ENCODE measurements around the gene PMEL. TPM values are rescaled to one million over a fixed set of nuclear protein-coding genes. Genes with fewer than 3 reads are reported as not detected.

Gene PMEL
- total and polyA plus RNA-seq, 2 of the 8 experiments (the other 6 are each of a cell fraction or from before 2014, with no cell fraction given), result 120 to 382 TPM

- no peak overlapping the region for H2BK20ac ChIP-seq (ENCODE audit: low read length)
- no peak overlapping the region for H2BK120ac ChIP-seq (replicated peaks; ENCODE audit: low read depth, low read length)
- DNase-seq (ENCODE audit: low read depth in 1 of 2, low spot score in 2 of 2) (no peak), FAIRE-seq (no peak)
- no peak overlapping the region for H2BK15ac ChIP-seq (ENCODE audit: low read length)
- H3K18ac ChIP-seq (ENCODE audit: extremely low read depth, low read length), result no peak overlapping the region
- no peak overlapping the region for H3K23ac ChIP-seq (ENCODE audit: insufficient read length)
- no peak overlapping the region for H3K14ac ChIP-seq (ENCODE audit: insufficient read length)
- H3K36me3 ChIP-seq (ENCODE audit: control insufficient read depth in 2 of 4, insufficient read depth in 4 of 4, low read length in 3 of 4), result no peaks in the 10 kb centered on the region
- no peaks in the 10 kb centered on the region for H3K9me3 ChIP-seq (ENCODE audit: insufficient read depth in 2 of 2, low read depth in 1 of 2, low read length in 1 of 2)
- no peak overlapping the region for H4K91ac ChIP-seq (replicated peaks; ENCODE audit: insufficient read length, low read length)
- no peak overlapping the region for H3K4ac ChIP-seq (replicated peaks; ENCODE audit: insufficient read length, low read depth, low read length)
- peak overlapping the region in 1 of 2 experiments; percentile 92; a peak in 1 of 4 replicates for H3K4me2 ChIP-seq (ENCODE audit: insufficient read depth in 1 of 2, low read depth in 2 of 2, low read length in 2 of 2)
- no peak overlapping the region for H2AK5ac ChIP-seq (ENCODE audit: low read depth, low read length)
- peaks cover 13% of the 10 kb centered on the region for H3K23me2 ChIP-seq (ENCODE audit: low read depth, low read length)
- ChIA-PET POLR2A (ENCODE audit: partially characterized antibody) (interaction anchor here (1.0 to 1.3 kb wide), 8 partner anchors 9 to 191 kb away, joined by 3 to 4 read pairs (median 3); partner anchors contain the start of genes ERBB3 and RAB5B), CTCF (ENCODE audit: partially characterized antibody) (interaction anchor here (0.7 to 3.0 kb wide), 8 partner anchors 8 to 195 kb away, joined by 3 to 13 read pairs (median 4); no protein-coding TSS in a partner anchor)
- no peak overlapping the region for H2BK5ac ChIP-seq (ENCODE audit: low read depth, low read length)
- H3K79me2 ChIP-seq (ENCODE audit: control insufficient read depth in 1 of 2, insufficient read depth in 2 of 2, low read length in 2 of 2), result no peaks in the 10 kb centered on the region
- H3K27me3 ChIP-seq (replicated peaks in 1 of 4; ENCODE audit: control insufficient read depth in 3 of 4, extremely low read depth in 1 of 4, insufficient read depth in 3 of 4, low read length in 3 of 4), result peaks cover 0 to 21% (median 14%) of the 10 kb centered on the region in 4 experiments; a peak in 6 of 7 replicates
- no peaks in the 10 kb centered on the region for H4K20me1 ChIP-seq (replicated peaks in 1 of 2; ENCODE audit: control insufficient read depth in 1 of 2, insufficient read depth in 2 of 2, low read length in 2 of 2)
- H3K4me1 ChIP-seq (replicated peaks in 1 of 4; ENCODE audit: control insufficient read depth in 3 of 4, insufficient read depth in 4 of 4, low read length in 3 of 4), result peaks cover 4 to 20% (median 11%) of the 10 kb centered on the region in 4 experiments; a peak in 6 of 7 replicates
- no peak overlapping the region for H3K4me3 ChIP-seq (ENCODE audit: extremely low read depth in 1 of 4, insufficient read depth in 2 of 4, low read depth in 3 of 4, low read length in 4 of 4)
- H3K79me1 ChIP-seq (ENCODE audit: low read depth, low read length), result no peaks in the 10 kb centered on the region
- H4K8ac ChIP-seq (ENCODE audit: extremely low read depth, insufficient read depth, low read length), result no peak overlapping the region
- H3K56ac ChIP-seq (replicated peaks; ENCODE audit: insufficient read length, low read depth, low read length), result no peak overlapping the region
- 73% methylated on average over 7 of the region's 7 CpGs; no CpG with 5 or more reads in 1 of the 2 experiments for WGBS, 2 experiments (ENCODE audit: extremely low coverage in 1 of 2, insufficient coverage in 1 of 2, insufficient read length in 1 of 2, insufficient replicate concordance in 2 of 2, low coverage in 1 of 2, low lambda C conversion rate in 2 of 2, missing lambda C conversion rate in 1 of 2)
- H2BK12ac ChIP-seq (ENCODE audit: low read depth, low read length), result no peak overlapping the region
- H3K9ac ChIP-seq (replicated peaks in 1 of 4; ENCODE audit: extremely low read depth in 1 of 4, low read depth in 3 of 4, low read length in 3 of 4), result no peak overlapping the region
- no peak overlapping the region for H4K5ac ChIP-seq (ENCODE audit: insufficient read length, low read depth, low read length)
- H2AFZ ChIP-seq (ENCODE audit: low read length), result no peak overlapping the region
- H3K27ac ChIP-seq (ENCODE audit: low read depth, low read length), result no peak overlapping the region
- no peak for TF ChIP-seq CTCF (IDR thresholded peaks at IDR 0.05; ENCODE audit: control extremely low read depth in 1 of 3, insufficient read depth in 1 of 3, low read depth in 1 of 3, low read length in 3 of 3)
- TF ChIP-seq USF2 (IDR thresholded peaks at IDR 0.05; ENCODE audit: low read length), result no peak
- no peak for TF ChIP-seq HDAC2 (IDR thresholded peaks at IDR 0.05; ENCODE audit: borderline replicate concordance in 1 of 2, low read depth in 2 of 2, low read length in 2 of 2)
- TF ChIP-seq JUND (IDR thresholded peaks at IDR 0.05; ENCODE audit: low read length), result no peak
- TF ChIP-seq ASH2L (IDR thresholded peaks at IDR 0.05; ENCODE audit: low read length), result no peak
- no peak for TF ChIP-seq POU5F1 (IDR thresholded peaks at IDR 0.05; ENCODE audit: low read depth, low read length)
- no peak for TF ChIP-seq SIX5 (IDR thresholded peaks at IDR 0.05; ENCODE audit: low read depth, low read length)
- TF ChIP-seq POLR2AphosphoS5 (IDR thresholded peaks at IDR 0.05; ENCODE audit: low read depth, low read length), result no peak
- no peak for TF ChIP-seq POLR2A (IDR thresholded peaks at IDR 0.05; ENCODE audit: control extremely low read depth in 1 of 2, low read depth in 2 of 2, low read length in 2 of 2)
- TF ChIP-seq SP4 (IDR thresholded peaks at IDR 0.05; ENCODE audit: low read length), result no peak
Measured at GRCh38 chr12:55933169-55933798, 32.6 kb downstream of the PMEL start.

Data from H1 (cell line).